H1 (cell line): Measurements from ENCODE around the gene ULK3. TPM values are rescaled to one million over a fixed set of nuclear protein-coding genes. Genes with fewer than 3 reads are reported as not detected.

Experiments
- CTCF ChIA-PET: fragments of 300-600 bp; sonication (Branson Sonifier 250); formaldehyde crosslinking; loops from one replicate; lab custom pipeline; 2021; ENCODE audit not compliant: partially characterized antibody; lab: Charles Lee
- POLR2A ChIA-PET: fragments of 300-600 bp; sonication (Branson Sonifier 250); formaldehyde crosslinking; loops from one replicate; lab custom pipeline; 2021; ENCODE audit warnings: inconsistent platforms; ENCODE audit not compliant: partially characterized antibody; lab: Charles Lee
- DNase-seq, 2 experiments: peaks; one replicate each; pipeline versions ENCODE4 v3.0.0 to v3.0.0-alpha.2; 2010 to 2022; ENCODE audit warnings: low spot score in 2 of 2, low read depth in 1 of 2, mixed read lengths in 1 of 2
- FAIRE-seq: peaks from 2 replicates; lab custom pipeline; 2011; peaks lifted over from hg19 to GRCh38; lab: Jason Lieb, UNC
- H2AFZ ChIP-seq: 2 replicates; pipeline ENCODE4 v1.8.1; 2012; ENCODE audit warnings: low read length, inconsistent platforms
- H2AK5ac ChIP-seq: 2 replicates; pipeline ENCODE4 v1.6.1; 2013; ENCODE audit warnings: low read depth, low read length
- H2BK120ac ChIP-seq: replicated peaks from 2 replicates; pipeline ENCODE3; 2013; ENCODE audit warnings: low read depth, low read length, inconsistent platforms
- H2BK12ac ChIP-seq: 2 replicates; pipeline ENCODE4 v1.6.1; 2013; ENCODE audit warnings: low read depth, low read length
- H2BK15ac ChIP-seq: 2 replicates; pipeline ENCODE4 v1.6.1; 2013; ENCODE audit warnings: low read length
- H2BK20ac ChIP-seq: 2 replicates; pipeline ENCODE4 v1.6.1; 2013; ENCODE audit warnings: low read length
- H2BK5ac ChIP-seq: 2 replicates; pipeline ENCODE4 v1.6.1; 2013; ENCODE audit warnings: low read depth, low read length
- H3K14ac ChIP-seq: 2 replicates; pipeline ENCODE4 v1.6.1; 2013; ENCODE audit warnings: inconsistent platforms; ENCODE audit not compliant: insufficient read length
- H3K18ac ChIP-seq: 2 replicates; pipeline ENCODE4 v1.6.1; 2013; ENCODE audit warnings: low read length; ENCODE audit errors: extremely low read depth
- H3K23ac ChIP-seq: 2 replicates; pipeline ENCODE4 v1.6.1; 2013; ENCODE audit warnings: inconsistent platforms; ENCODE audit not compliant: insufficient read length
- H3K23me2 ChIP-seq: 2 replicates; pipeline ENCODE4 v1.6.1; 2013; ENCODE audit warnings: low read depth, low read length
- H3K27ac ChIP-seq: 2 replicates; pipeline ENCODE4 v1.6.1; 2011; ENCODE audit warnings: low read depth, low read length, inconsistent platforms
- H3K27me3 ChIP-seq, 4 experiments: replicated peaks in 1 of 4; 1 replicate in 1 of 4; 2 replicates in 3 of 4; pipeline versions ENCODE4 v1.6.1 to v1.8.1; 2011 to 2013; ENCODE audit warnings: low read length in 3 of 4, mild to moderate bottlenecking in 3 of 4, inconsistent platforms in 2 of 4, mixed read lengths in 2 of 4, moderate library complexity in 1 of 4; ENCODE audit not compliant: control insufficient read depth in 3 of 4, insufficient read depth in 3 of 4; ENCODE audit errors: extremely low read depth in 1 of 4
- H3K36me3 ChIP-seq, 4 experiments: 2 replicates each; pipeline versions ENCODE4 v1.6.1 to v1.8.1; 2011 to 2013; ENCODE audit warnings: mild to moderate bottlenecking in 4 of 4, low read length in 3 of 4, moderate library complexity in 2 of 4, control low read depth in 1 of 4, inconsistent platforms in 1 of 4; ENCODE audit not compliant: insufficient read depth in 4 of 4, control insufficient read depth in 2 of 4
- H3K4ac ChIP-seq: replicated peaks from 2 replicates; pipeline ENCODE3; 2013; ENCODE audit warnings: low read length, low read depth, mixed read lengths, inconsistent platforms; ENCODE audit not compliant: insufficient read length
- H3K4me1 ChIP-seq, 4 experiments: replicated peaks in 1 of 4; 1 replicate in 1 of 4; 2 replicates in 3 of 4; pipeline versions ENCODE4 v1.6.1 to v1.8.1; 2011 to 2013; ENCODE audit warnings: low read length in 3 of 4, inconsistent platforms in 2 of 4, mixed read lengths in 1 of 4; ENCODE audit not compliant: insufficient read depth in 4 of 4, control insufficient read depth in 3 of 4
- H3K4me2 ChIP-seq, 2 experiments: 2 replicates each; pipeline versions ENCODE4 v1.6.1 to v1.8.1; 2011 to 2013; ENCODE audit warnings: low read depth in 2 of 2, low read length in 2 of 2, control low read depth in 1 of 2, inconsistent platforms in 1 of 2, mild to moderate bottlenecking in 1 of 2; ENCODE audit not compliant: insufficient read depth in 1 of 2
- H3K4me3 ChIP-seq, 4 experiments: fragments of 200-600, 300-600 bp in 1 of 4; sonication (generic), shearing (Covaris generic), sonication (Bioruptor Twin) in 1 of 4; 2 replicates each; pipeline versions ENCODE4 v1.5.1 to v1.8.1; 2011 to 2016; ENCODE audit warnings: low read length in 4 of 4, low read depth in 3 of 4, control low read depth in 2 of 4, inconsistent platforms in 2 of 4, mild to moderate bottlenecking in 2 of 4, mixed read lengths in 1 of 4, moderate library complexity in 1 of 4; ENCODE audit not compliant: insufficient read depth in 2 of 4; ENCODE audit errors: extremely low read depth in 1 of 4
- H3K56ac ChIP-seq: replicated peaks from 2 replicates; pipeline ENCODE3; 2013; ENCODE audit warnings: low read depth, mild to moderate bottlenecking, mixed read lengths, low read length, inconsistent platforms; ENCODE audit not compliant: insufficient read length
- H3K79me1 ChIP-seq: 2 replicates; pipeline ENCODE4 v1.6.1; 2013; ENCODE audit warnings: low read depth, low read length, control low read depth
- H3K79me2 ChIP-seq, 2 experiments: 2 replicates each; pipeline versions ENCODE4 v1.6.1 to v1.8.1; 2012 to 2013; ENCODE audit warnings: low read length in 2 of 2, mild to moderate bottlenecking in 2 of 2, inconsistent platforms in 1 of 2; ENCODE audit not compliant: insufficient read depth in 2 of 2, control insufficient read depth in 1 of 2
- H3K9ac ChIP-seq, 4 experiments: replicated peaks in 1 of 4; 1 replicate in 1 of 4; 2 replicates in 3 of 4; pipeline versions ENCODE4 v1.6.1 to v1.8.1; 2011 to 2013; ENCODE audit warnings: low read depth in 3 of 4, low read length in 3 of 4, control low read depth in 2 of 4, mild to moderate bottlenecking in 2 of 4, moderate library complexity in 2 of 4, inconsistent platforms in 1 of 4; ENCODE audit errors: extremely low read depth in 1 of 4
- H3K9me3 ChIP-seq, 2 experiments: 2 replicates each; pipeline versions ENCODE4 v1.6.1 to v1.8.1; 2012 to 2013; ENCODE audit warnings: mild to moderate bottlenecking in 2 of 2, moderate library complexity in 2 of 2, control low read depth in 1 of 2, inconsistent platforms in 1 of 2, low read depth in 1 of 2, low read length in 1 of 2, mixed read lengths in 1 of 2; ENCODE audit not compliant: insufficient read depth in 2 of 2
- H4K20me1 ChIP-seq, 2 experiments: replicated peaks in 1 of 2; 2 replicates each; pipeline versions ENCODE3 to v1.8.1; 2011 to 2013; ENCODE audit warnings: inconsistent platforms in 2 of 2, low read length in 2 of 2, mild to moderate bottlenecking in 1 of 2; ENCODE audit not compliant: insufficient read depth in 2 of 2, control insufficient read depth in 1 of 2
- H4K5ac ChIP-seq: 2 replicates; pipeline ENCODE4 v1.6.1; 2013; ENCODE audit warnings: low read length, low read depth, mixed read lengths, inconsistent platforms; ENCODE audit not compliant: insufficient read length
- H4K8ac ChIP-seq: 2 replicates; pipeline ENCODE4 v1.8.0; 2013; ENCODE audit warnings: mild to moderate bottlenecking, moderate library complexity, low read length, inconsistent platforms; ENCODE audit not compliant: insufficient read depth; ENCODE audit errors: extremely low read depth
- H4K91ac ChIP-seq: replicated peaks from 2 replicates; pipeline ENCODE3; 2013; ENCODE audit warnings: low read length, mixed read lengths, inconsistent platforms; ENCODE audit not compliant: insufficient read length
- BCL11A ChIP-seq, 2 experiments: IDR thresholded peaks; one replicate each; pipeline ENCODE4 v1.6.1; 2011; ENCODE audit warnings: low read depth in 2 of 2, low read length in 2 of 2, mild to moderate bottlenecking in 2 of 2
- CBX5 ChIP-seq: fragments of 300-800, 300-1000 bp; sonication (generic); IDR thresholded peaks from 2 replicates; pipeline ENCODE4 v1.7.1; 2016; ENCODE audit warnings: antibody characterized with exemption, low read length, low read depth
- HDAC2 ChIP-seq, 2 experiments: fragments of 300-600 bp in 1 of 2; sonication (generic) in 1 of 2; IDR thresholded peaks; 2 replicates each; pipeline ENCODE4 v1.6.1; 2011 to 2012; ENCODE audit warnings: low read depth in 2 of 2, low read length in 2 of 2, mild to moderate bottlenecking in 2 of 2, moderate library complexity in 2 of 2, borderline replicate concordance in 1 of 2, inconsistent platforms in 1 of 2
- HDAC6 ChIP-seq: IDR thresholded peaks from one replicate; pipeline ENCODE4 v1.7.1; 2012; ENCODE audit warnings: low read depth, mild to moderate bottlenecking, inconsistent platforms, low read length, moderate library complexity
- POLR2AphosphoS5 ChIP-seq: IDR thresholded peaks from 2 replicates; pipeline ENCODE4 v1.6.1; 2011; ENCODE audit warnings: low read depth, low read length
- SIN3A ChIP-seq, 2 experiments: IDR thresholded peaks in 1 of 2; conservative IDR thresholded peaks in 1 of 2; 2 replicates each; pipeline ENCODE4 v1.6.1; 2011 to 2012; ENCODE audit warnings: low read length in 2 of 2, improper control_type of control experiment in 1 of 2, low read depth in 1 of 2, mild to moderate bottlenecking in 1 of 2
- YY1 ChIP-seq: IDR thresholded peaks from 2 replicates; pipeline ENCODE4 v1.6.1; 2011; ENCODE audit warnings: low read depth, mild to moderate bottlenecking, low read length
- WGBS, 2 experiments: shearing (Covaris generic) in 1 of 2; methylation state at CpG; one replicate each; pipeline versions ENCODE4 v1.1.6 to v1.1.7; 2013 to 2015; ENCODE audit warnings: low lambda C conversion rate in 2 of 2, mixed read lengths in 2 of 2, inconsistent platforms in 1 of 2, low coverage in 1 of 2, missing lambda C conversion rate in 1 of 2; ENCODE audit not compliant: insufficient replicate concordance in 2 of 2, insufficient coverage in 1 of 2, insufficient read length in 1 of 2; ENCODE audit errors: extremely low coverage in 1 of 2, missing lambda C conversion rate in 1 of 2; 5-methylcytosine and 5-hydroxymethylcytosine counted together
- polyA plus RNA-seq, 7 experiments: library from polyadenylated mRNA; depleted of rRNA in 3 of 7; stranded (reverse) in 5 of 7; unstranded in 2 of 7; fragments of >200 nt in 5 of 7; fragments of 200-250 nt in 2 of 7; gene quantifications; 1 replicate in 5 of 7; 2 replicates in 1 of 7; 4 replicates in 1 of 7; pipeline versions ENCODE4 v1.2.1 to v1.2.3, GENCODE V29; 2011 to 2013; ENCODE audit warnings: missing spikeins in 2 of 7, mixed read lengths in 2 of 7
- total RNA-seq: library from RNA; stranded (reverse); fragmentation: NEBNext Ultra II Directional; extraction: Animal tissue kit (Norgen Biotek cat#: 25700); gene quantifications from 2 replicates; pipeline ENCODE4 v1.2.1, GENCODE V29; 2021
- TF ChIP-seq, protein P1 (sequence below): IDR thresholded peaks from 2 replicates; pipeline ENCODE4 v1.6.1; 2011; ENCODE audit warnings: low read depth, mild to moderate bottlenecking, low read length; ENCODE audit not compliant: insufficient read depth
- TF ChIP-seq, protein P2 (sequence below), 3 experiments: IDR thresholded peaks; 1 replicate in 2 of 3; 2 replicates in 1 of 3; pipeline versions ENCODE4 v1.5.1 to v1.6.1; 2011; ENCODE audit warnings: low read length in 3 of 3, mild to moderate bottlenecking in 3 of 3, inconsistent platforms in 2 of 3, low read depth in 1 of 3, moderate library complexity in 1 of 3; ENCODE audit not compliant: insufficient read depth in 1 of 3; ENCODE audit errors: control extremely low read depth in 1 of 3

The ULK3 gene
- total and polyA plus RNA-seq, 2 of the 8 experiments (the other 6 are each of a cell fraction or from before 2014, with no cell fraction given), result 27.1 to 34.4 TPM

DNA sequence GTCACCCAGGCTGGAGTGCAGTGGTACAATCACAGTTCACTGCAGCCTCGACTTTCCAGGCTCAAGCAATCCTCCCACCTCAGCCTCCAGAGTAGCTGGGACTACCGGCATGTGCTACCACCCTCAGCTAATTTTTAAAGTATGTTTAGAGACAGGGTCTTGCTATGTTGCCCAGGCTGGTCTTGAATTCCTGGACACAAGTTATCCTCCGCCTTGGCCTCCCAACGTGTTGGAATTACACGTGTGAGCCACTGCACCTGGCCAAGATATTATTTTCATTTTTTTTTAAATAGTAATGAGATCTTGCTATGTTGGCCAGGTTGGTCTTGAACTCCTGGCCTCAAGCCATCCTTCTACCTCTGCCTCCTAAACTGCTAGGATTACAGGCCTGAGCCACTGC lies 42.5 kb upstream of the ULK3 start:
- no peak overlapping the region for H3K14ac ChIP-seq
- no peak overlapping the region for H2BK5ac ChIP-seq
- no peaks in the 10 kb centered on the region for H3K79me2 ChIP-seq
- H3K27ac ChIP-seq, result no peak overlapping the region
- no peaks in the 10 kb centered on the region for H3K27me3 ChIP-seq
- H2BK20ac ChIP-seq, result no peak overlapping the region
- H3K36me3 ChIP-seq, result no peaks in the 10 kb centered on the region
- DNase-seq (no peak), FAIRE-seq (no peak)
- TF ChIP-seq CBX5, result no peak
- TF ChIP-seq, protein P1, sequence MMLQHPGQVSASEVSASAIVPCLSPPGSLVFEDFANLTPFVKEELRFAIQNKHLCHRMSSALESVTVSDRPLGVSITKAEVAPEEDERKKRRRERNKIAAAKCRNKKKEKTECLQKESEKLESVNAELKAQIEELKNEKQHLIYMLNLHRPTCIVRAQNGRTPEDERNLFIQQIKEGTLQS, result no peak
- TF ChIP-seq YY1, result no peak
- no peak for TF ChIP-seq SIN3A (conservative IDR thresholded peaks at IDR 0.05 in 1 of 2, IDR thresholded peaks at IDR 0.05 in 1 of 2; ENCODE audit: low read depth in 1 of 2, low read length in 2 of 2)
- TF ChIP-seq BCL11A (IDR thresholded peaks at IDR 0.05; ENCODE audit: low read depth in 2 of 2, low read length in 2 of 2), result no peak
- no peak for TF ChIP-seq POLR2AphosphoS5
- TF ChIP-seq HDAC6, result no peak
- TF ChIP-seq, protein P2, sequence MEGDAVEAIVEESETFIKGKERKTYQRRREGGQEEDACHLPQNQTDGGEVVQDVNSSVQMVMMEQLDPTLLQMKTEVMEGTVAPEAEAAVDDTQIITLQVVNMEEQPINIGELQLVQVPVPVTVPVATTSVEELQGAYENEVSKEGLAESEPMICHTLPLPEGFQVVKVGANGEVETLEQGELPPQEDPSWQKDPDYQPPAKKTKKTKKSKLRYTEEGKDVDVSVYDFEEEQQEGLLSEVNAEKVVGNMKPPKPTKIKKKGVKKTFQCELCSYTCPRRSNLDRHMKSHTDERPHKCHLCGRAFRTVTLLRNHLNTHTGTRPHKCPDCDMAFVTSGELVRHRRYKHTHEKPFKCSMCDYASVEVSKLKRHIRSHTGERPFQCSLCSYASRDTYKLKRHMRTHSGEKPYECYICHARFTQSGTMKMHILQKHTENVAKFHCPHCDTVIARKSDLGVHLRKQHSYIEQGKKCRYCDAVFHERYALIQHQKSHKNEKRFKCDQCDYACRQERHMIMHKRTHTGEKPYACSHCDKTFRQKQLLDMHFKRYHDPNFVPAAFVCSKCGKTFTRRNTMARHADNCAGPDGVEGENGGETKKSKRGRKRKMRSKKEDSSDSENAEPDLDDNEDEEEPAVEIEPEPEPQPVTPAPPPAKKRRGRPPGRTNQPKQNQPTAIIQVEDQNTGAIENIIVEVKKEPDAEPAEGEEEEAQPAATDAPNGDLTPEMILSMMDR (IDR thresholded peaks at IDR 0.05; ENCODE audit: control extremely low read depth in 1 of 3, insufficient read depth in 1 of 3, low read depth in 1 of 3, low read length in 3 of 3), result no peak
- TF ChIP-seq HDAC2 (IDR thresholded peaks at IDR 0.05; ENCODE audit: borderline replicate concordance in 1 of 2, low read depth in 2 of 2, low read length in 2 of 2), result no peak
- H3K23me2 ChIP-seq, result peaks cover 8% of the 10 kb centered on the region
- H3K4me3 ChIP-seq, result no peak overlapping the region
- no peak overlapping the region for H3K23ac ChIP-seq
- peaks cover 0 to 8% (median 3%) of the 10 kb centered on the region in 4 experiments; a peak in 6 of 7 replicates for H3K4me1 ChIP-seq
- no peaks in the 10 kb centered on the region for H3K79me1 ChIP-seq
- no peak overlapping the region for H4K5ac ChIP-seq
- no peak overlapping the region for H3K4ac ChIP-seq
- no peaks in the 10 kb centered on the region for H3K9me3 ChIP-seq
- no peak overlapping the region for H2AK5ac ChIP-seq
- no peak overlapping the region for H2BK120ac ChIP-seq
- ChIA-PET POLR2A (interaction anchor here (1.0 to 1.9 kb wide), 3 partner anchors 8 to 16 kb away, joined by 3 to 6 read pairs (median 5); no protein-coding TSS in a partner anchor), CTCF (interaction anchor here (0.7 to 2.4 kb wide), 5 partner anchors 45 to 472 kb away, joined by 3 to 6 read pairs (median 3); no protein-coding TSS in a partner anchor)
- no peak overlapping the region for H3K56ac ChIP-seq
- WGBS, 2 experiments, result 91% methylated on average over 5 of the region's 5 CpGs; no CpG with 5 or more reads in 1 of the 2 experiments
- no peak overlapping the region for H4K91ac ChIP-seq
- no peak overlapping the region for H3K9ac ChIP-seq
- no peaks in the 10 kb centered on the region for H4K20me1 ChIP-seq
- no peak overlapping the region for H2AFZ ChIP-seq
- H3K18ac ChIP-seq, result no peak overlapping the region
- H2BK12ac ChIP-seq, result no peak overlapping the region
- no peak overlapping the region for H2BK15ac ChIP-seq
- H3K4me2 ChIP-seq, result no peak overlapping the region
- no peak overlapping the region for H4K8ac ChIP-seq
